ENCODE data around the gene SLC2A9. TPM values are rescaled to one million over a fixed set of nuclear protein-coding genes. Genes with fewer than 3 reads are reported as not detected.

SLC2A9 gene
- total RNA-seq, 1 experiment from 2014 or later = 3.5 TPM

GRCh38 chr4:9867751-9868425 lies 153.4 kb downstream of the SLC2A9 start:
- Histone ChIP-seq H3K4me3 (ENCODE audit: low read depth in 2 of 2, low read length in 2 of 2) (no peak overlapping the region), H3K27me3 (ENCODE audit: control insufficient read depth, insufficient read depth, low read length) (no peaks in the 10 kb centered on the region), H3K9me3 (ENCODE audit: control insufficient read depth, insufficient read depth, low read depth, low read length) (no peaks in the 10 kb centered on the region), H3K27ac (ENCODE audit: low read length) (no peak overlapping the region), H3K36me3 (ENCODE audit: control insufficient read depth, insufficient read depth, low read length) (no peaks in the 10 kb centered on the region), H3K4me1 (ENCODE audit: control insufficient read depth, insufficient read depth, low read length) (no peaks in the 10 kb centered on the region)
- ChIA-PET POLR2A (no interaction called here), CTCF (no interaction called here)
- no TSS peak for BruUV-seq (replicated peaks)
- no peak for TF ChIP-seq TCF7L2 (IDR thresholded peaks at IDR 0.05; ENCODE audit: low read depth, low read length)
- TF ChIP-seq SIN3A (IDR thresholded peaks at IDR 0.05; ENCODE audit: borderline replicate concordance, insufficient read depth, low read depth, low read length) = no peak
- no peak for TF ChIP-seq POLR2AphosphoS5 (IDR thresholded peaks at IDR 0.05; ENCODE audit: low read depth, low read length)
- no peak for TF ChIP-seq REST (IDR thresholded peaks at IDR 0.05; ENCODE audit: insufficient read depth in 1 of 2, low read depth in 2 of 2, low read length in 1 of 2)
- no peak for TF ChIP-seq CTCF (IDR thresholded peaks at IDR 0.05)
- intact Hi-C loops (cut with micrococcal nuclease; ENCODE audit: unreplicated experiment) = no loop called here
- in situ Hi-C loops (cut with HindIII; ENCODE audit: low pct_unique_long_range_greater_than_20kb, low sequenced_read_pairs) = no loop called here
- no peak for ATAC-seq
- DNase-seq (ENCODE audit: low read depth, low spot score) = no peak

- no peaks in the 10 kb centered on the region for H3K27me3 ChIP-seq (ENCODE audit: control insufficient read depth, insufficient read depth, low read length)
- ATAC-seq = no peak
These were observed 154.4 kb downstream of the SLC2A9 start for GRCh38 chr4:9866931-9867330.

More at GRCh38 chr4:9866931-9867330, 154.4 kb downstream of the SLC2A9 start:
- no peak for DNase-seq (ENCODE audit: low read depth, low spot score)
- TF ChIP-seq POLR2AphosphoS5 (IDR thresholded peaks at IDR 0.05; ENCODE audit: low read depth, low read length) = no peak
- no peak for TF ChIP-seq REST (IDR thresholded peaks at IDR 0.05; ENCODE audit: insufficient read depth in 1 of 2, low read depth in 2 of 2, low read length in 1 of 2)
- TF ChIP-seq SIN3A (IDR thresholded peaks at IDR 0.05; ENCODE audit: borderline replicate concordance, insufficient read depth, low read depth, low read length) = no peak
- TF ChIP-seq TCF7L2 (IDR thresholded peaks at IDR 0.05; ENCODE audit: low read depth, low read length) = no peak
- TF ChIP-seq CTCF (IDR thresholded peaks at IDR 0.05) = no peak
- in situ Hi-C loops (cut with HindIII; ENCODE audit: low pct_unique_long_range_greater_than_20kb, low sequenced_read_pairs) (no loop called here), intact Hi-C loops (cut with micrococcal nuclease; ENCODE audit: unreplicated experiment) (no loop called here)
- no peaks in the 10 kb centered on the region for H3K9me3 ChIP-seq (ENCODE audit: control insufficient read depth, insufficient read depth, low read depth, low read length)
- BruUV-seq (replicated peaks) = no TSS peak
- H3K4me1 ChIP-seq (ENCODE audit: control insufficient read depth, insufficient read depth, low read length) = no peaks in the 10 kb centered on the region
- H3K27ac ChIP-seq (ENCODE audit: low read length) = no peak overlapping the region
- H3K36me3 ChIP-seq (ENCODE audit: control insufficient read depth, insufficient read depth, low read length) = no peaks in the 10 kb centered on the region
- ChIA-PET CTCF (no interaction called here), POLR2A (no interaction called here)
- no peak overlapping the region for H3K4me3 ChIP-seq (ENCODE audit: low read depth in 2 of 2, low read length in 2 of 2)

Measured in Panc1 (cell line).